ENCODE results near the gene PTPN4.

PTPN4 gene

GRCh38 chr2:119732601-119733164 lies 27.0 kb upstream of the PTPN4 start:
- TF ChIP-seq CTCF (IDR thresholded peaks at IDR 0.05; ENCODE audit: low read depth, low read length, missing control alignments) = no peak
- no peak for DNase-seq (ENCODE audit: low read depth)
- no peak overlapping the region for H3K4me3 ChIP-seq (ENCODE audit: low read depth, low read length)

DNA sequence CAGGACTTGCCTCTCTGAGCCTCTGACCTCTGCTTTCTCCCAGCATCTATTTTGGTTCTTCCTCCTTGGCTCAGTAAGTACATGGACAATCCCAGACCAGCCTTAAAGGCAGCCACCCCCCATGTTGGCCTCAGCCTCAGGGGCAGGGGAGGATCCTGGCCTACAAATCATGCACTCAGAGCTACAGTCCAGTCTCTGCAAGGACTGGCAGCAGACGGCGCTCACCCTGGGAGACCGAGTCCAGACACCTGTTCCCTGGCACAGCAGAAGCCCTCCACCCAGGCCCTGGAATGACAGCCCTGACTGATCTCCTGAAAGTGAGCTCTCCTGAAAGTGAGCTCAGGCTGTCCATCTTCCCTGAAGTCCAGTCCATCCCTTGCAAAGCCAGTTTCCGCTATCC lies 25.7 kb upstream of the PTPN4 start:
- TF ChIP-seq CTCF (IDR thresholded peaks at IDR 0.05; ENCODE audit: low read depth, low read length, missing control alignments) = no peak
- H3K4me3 ChIP-seq (ENCODE audit: low read depth, low read length) = no peak overlapping the region
- no peak for DNase-seq (ENCODE audit: low read depth)

- no peak for DNase-seq (ENCODE audit: low read depth)
- H3K4me3 ChIP-seq (ENCODE audit: low read depth, low read length) = no peak overlapping the region
- TF ChIP-seq CTCF (IDR thresholded peaks at IDR 0.05; ENCODE audit: low read depth, low read length, missing control alignments) = no peak
These were observed 24.2 kb upstream of the PTPN4 start for GRCh38 chr2:119735565-119735964.

DNA sequence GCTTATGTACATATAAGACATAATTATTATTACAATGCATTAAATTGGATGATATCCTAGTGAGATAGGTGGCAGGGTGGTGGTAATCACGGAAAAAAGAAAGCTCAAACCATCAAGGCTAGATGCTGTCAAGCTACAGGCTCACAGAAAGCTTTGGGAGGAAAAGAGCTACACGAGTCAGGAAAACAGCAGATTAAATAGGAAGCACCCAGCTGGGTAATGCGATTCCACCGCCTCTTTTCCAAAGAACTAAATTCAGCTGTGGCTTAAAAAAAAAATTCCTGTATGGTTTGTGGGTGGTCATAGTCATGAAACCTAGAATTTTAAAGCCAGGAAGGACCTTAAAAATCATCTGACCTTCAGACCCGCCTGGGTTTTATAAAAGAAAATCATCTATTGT lies 23.7 kb upstream of the PTPN4 start:
- DNase-seq (ENCODE audit: low read depth) = no peak
- no peak overlapping the region for H3K4me3 ChIP-seq (ENCODE audit: low read depth, low read length)
- TF ChIP-seq CTCF (IDR thresholded peaks at IDR 0.05; ENCODE audit: low read depth, low read length, missing control alignments) = no peak

- DNase-seq (ENCODE audit: low read depth) = no peak
- TF ChIP-seq CTCF (IDR thresholded peaks at IDR 0.05; ENCODE audit: low read depth, low read length, missing control alignments) = no peak
- no peak overlapping the region for H3K4me3 ChIP-seq (ENCODE audit: low read depth, low read length)
These were observed 20.0 kb upstream of the PTPN4 start for GRCh38 chr2:119739580-119740255.

GRCh38 chr2:119741001-119741400 lies 18.7 kb upstream of the PTPN4 start:
- TF ChIP-seq CTCF (IDR thresholded peaks at IDR 0.05; ENCODE audit: low read depth, low read length, missing control alignments) = no peak
- no peak for DNase-seq (ENCODE audit: low read depth)
- no peak overlapping the region for H3K4me3 ChIP-seq (ENCODE audit: low read depth, low read length)

GRCh38 chr2:119741868-119742267 lies 17.9 kb upstream of the PTPN4 start:
- no peak for TF ChIP-seq CTCF (IDR thresholded peaks at IDR 0.05; ENCODE audit: low read depth, low read length, missing control alignments)
- H3K4me3 ChIP-seq (ENCODE audit: low read depth, low read length) = no peak overlapping the region
- no peak for DNase-seq (ENCODE audit: low read depth)
